Spleen (tissue), 7 donors: ENCODE data around the gene FAM234B.

Source experiments
- POLR2A ChIP-seq, 3 donors: fragments of 450-650 bp; IDR thresholded peaks; one replicate each; pipeline ENCODE4 v1.5.1; 2017; ENCODE audit warnings: antibody characterized with exemption in 3 of 3, mild to moderate bottlenecking in 1 of 3
- TF ChIP-seq, protein P1 (sequence below), 11 experiments: fragments of 200-600 bp in 7 of 11; fragments of 450-650 bp in 4 of 11; sonication (generic) in 4 of 11; IDR thresholded peaks in 8 of 11; conservative IDR thresholded peaks in 3 of 11; 1 replicate in 7 of 11; 2 replicates in 4 of 11; pipeline versions ENCODE4 v1.4.0 to v1.8.0; 2016 to 2021; ENCODE audit warnings: antibody characterized with exemption in 11 of 11, inconsistent platforms in 4 of 11, mild to moderate bottlenecking in 1 of 11
- donor health status: DM: no; HTN: no; CAD: no; lungs with moderate emphysema.
- donor health status: DM: no; HTN: no; CAD: no.
- donor health status: DM: no; HTN: no; CAD: no.

DNA sequence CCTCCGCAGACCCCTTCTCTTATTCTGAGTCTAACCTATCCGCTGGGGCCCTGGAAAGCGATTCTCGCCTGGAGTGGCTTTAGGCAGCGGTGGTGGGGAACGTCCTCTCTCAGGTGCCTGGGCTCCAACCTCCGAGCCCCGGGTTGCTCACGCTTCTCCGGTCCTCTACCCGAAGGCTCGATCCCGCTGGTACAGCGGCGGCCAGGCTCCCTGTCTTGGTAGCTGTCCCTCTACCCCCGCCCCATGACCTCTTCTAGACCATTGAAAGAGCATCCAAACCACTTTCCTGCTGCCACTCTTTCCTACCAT lies 43.6 kb upstream of the FAM234B start:
- TF ChIP-seq, protein P1, sequence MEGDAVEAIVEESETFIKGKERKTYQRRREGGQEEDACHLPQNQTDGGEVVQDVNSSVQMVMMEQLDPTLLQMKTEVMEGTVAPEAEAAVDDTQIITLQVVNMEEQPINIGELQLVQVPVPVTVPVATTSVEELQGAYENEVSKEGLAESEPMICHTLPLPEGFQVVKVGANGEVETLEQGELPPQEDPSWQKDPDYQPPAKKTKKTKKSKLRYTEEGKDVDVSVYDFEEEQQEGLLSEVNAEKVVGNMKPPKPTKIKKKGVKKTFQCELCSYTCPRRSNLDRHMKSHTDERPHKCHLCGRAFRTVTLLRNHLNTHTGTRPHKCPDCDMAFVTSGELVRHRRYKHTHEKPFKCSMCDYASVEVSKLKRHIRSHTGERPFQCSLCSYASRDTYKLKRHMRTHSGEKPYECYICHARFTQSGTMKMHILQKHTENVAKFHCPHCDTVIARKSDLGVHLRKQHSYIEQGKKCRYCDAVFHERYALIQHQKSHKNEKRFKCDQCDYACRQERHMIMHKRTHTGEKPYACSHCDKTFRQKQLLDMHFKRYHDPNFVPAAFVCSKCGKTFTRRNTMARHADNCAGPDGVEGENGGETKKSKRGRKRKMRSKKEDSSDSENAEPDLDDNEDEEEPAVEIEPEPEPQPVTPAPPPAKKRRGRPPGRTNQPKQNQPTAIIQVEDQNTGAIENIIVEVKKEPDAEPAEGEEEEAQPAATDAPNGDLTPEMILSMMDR (IDR thresholded peaks at IDR 0.05 in 8 of 11, conservative IDR thresholded peaks at IDR 0.05 in 3 of 11): no peak
- no peak for TF ChIP-seq POLR2A (IDR thresholded peaks at IDR 0.05)
